Activated CD4-positive, alpha-beta T cell treated with anti-CD3 and anti-CD28 coated beads, Interleukin-2, amount 50 U/mL, for 1 hour (primary cell): ENCODE measurements around the gene COL13A1.

Source experiments
- DNase-seq: peaks from one replicate; pipeline ENCODE4 v3.0.0-alpha.2; 2020

COL13A1 gene

GRCh38 chr10:69913606-69914382, 112.1 kb downstream of the COL13A1 start:
- DNase-seq: no peak

DNA sequence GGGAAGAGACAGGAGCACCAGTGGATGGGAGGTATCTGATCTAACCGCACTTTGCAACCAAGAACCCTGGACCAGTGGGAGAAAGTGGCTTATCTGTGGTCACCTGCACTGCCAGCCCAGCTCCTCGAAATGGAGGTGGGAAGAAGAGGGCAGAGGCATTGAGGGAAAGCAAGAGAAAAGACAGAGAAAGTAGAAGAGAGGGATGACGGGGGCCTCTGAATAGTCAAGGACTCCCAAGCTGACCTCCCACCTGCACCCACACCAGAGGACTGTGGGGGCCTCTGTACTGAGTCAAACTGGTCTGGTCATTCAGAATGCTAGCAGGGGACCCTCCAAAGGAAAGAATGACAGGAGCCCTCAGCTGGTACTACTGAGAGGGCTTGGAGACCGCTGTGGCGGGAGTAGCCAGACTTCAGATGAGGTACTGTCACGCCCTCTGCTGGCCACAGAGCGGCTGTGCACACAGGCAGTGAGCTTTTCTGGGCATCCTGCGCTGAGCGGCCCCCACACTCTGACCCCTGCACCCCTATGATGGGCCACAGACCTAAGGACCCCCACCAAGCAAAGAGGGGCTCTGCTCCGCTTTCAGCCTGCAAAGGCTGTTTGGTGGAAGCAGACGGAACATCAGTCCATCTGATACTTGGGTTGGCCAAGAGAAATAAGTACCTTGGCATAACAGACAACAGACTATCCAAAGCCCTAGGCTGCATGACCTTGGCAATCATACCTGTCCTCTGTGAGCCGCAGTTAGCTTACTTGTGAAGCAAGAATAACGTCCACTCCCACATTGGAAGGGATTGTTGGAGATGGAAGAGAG, 112.9 kb downstream of the COL13A1 start:
- DNase-seq: peak; percentile 45

- no peak for DNase-seq
These were observed 113.5 kb downstream of the COL13A1 start for GRCh38 chr10:69915215-69915560.

DNA sequence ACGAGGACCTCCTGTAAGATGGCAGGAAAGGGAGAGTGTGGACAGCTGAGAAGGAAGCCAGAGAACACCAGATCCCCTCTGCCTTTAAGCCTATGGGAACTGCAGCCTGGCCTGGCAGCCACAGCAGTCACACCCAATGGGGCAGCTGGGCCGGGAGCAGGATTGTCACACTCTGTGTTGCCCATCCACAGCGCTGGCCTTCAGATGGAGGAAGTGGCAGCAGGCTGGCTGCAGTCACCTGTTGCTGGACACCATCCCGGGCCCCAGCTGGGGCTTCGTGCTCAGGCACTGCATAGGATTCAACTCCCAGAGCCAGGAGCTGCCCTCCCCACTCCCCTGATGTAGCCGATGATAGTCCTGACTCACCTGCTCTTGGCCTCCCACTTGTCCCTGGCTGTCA, 114.4 kb downstream of the COL13A1 start:
- DNase-seq: no peak

DNA sequence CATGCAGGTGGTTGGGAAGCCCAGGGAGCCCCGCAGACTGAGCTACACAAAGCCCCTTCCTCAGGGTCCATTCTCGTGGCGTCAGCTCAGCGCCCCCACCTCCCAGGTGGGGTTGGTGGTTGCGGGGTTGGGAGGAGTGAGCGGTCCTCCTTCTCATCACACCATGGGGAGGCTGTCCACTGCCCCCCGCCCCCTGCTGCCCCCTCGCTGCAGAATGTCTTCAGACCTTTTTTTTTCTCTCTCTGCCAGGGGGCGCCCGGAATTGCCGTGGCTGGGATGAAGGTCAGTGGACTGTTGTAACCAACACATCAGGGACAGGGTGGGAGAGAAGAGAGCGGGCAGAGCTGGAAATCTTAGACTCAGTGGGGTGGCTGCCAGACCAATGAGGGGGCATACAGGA, 116.3 kb downstream of the COL13A1 start:
- DNase-seq: no peak

DNA sequence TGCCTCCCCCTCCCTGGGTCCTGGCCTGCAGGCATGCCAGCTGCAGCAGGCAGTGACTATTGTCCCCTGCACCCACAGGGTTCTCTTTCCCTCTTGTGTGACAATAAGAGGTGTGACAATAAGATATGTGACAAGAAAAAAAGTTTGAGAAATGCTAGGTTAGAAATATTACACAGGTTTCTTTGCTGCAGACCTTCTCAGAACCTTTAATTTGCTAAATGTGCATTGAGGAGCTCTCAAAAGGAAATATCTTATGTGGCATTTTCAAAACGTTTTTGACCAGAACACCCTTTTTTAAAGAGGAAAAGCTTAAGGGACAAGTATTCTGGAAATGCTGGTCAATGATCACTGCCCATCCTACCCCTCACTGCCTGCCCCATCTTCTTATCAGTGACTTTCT, 117.5 kb downstream of the COL13A1 start:
- DNase-seq: no peak

- DNase-seq: no peak
These were observed 123.4 kb downstream of the COL13A1 start for GRCh38 chr10:69925111-69925510.

DNA sequence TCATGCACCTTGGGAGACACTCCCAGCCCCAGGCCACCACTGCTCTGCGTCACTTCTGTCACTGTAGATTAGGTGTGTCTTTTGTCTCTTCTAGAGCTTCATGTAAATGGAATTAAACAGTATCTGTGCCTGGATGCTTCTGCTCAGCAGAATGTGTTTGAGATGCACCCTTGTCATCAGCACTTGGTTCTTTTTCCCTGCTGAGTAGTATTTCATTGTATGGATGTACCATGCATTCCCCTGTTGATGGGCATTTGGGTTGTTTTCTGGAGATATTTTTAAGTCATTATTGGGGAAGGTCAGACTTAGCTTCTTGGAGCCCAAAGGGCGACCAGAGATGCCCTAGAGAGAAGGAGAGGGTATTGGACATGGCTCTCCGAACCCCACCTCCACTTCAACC, 126.6 kb downstream of the COL13A1 start:
- no peak for DNase-seq

DNA sequence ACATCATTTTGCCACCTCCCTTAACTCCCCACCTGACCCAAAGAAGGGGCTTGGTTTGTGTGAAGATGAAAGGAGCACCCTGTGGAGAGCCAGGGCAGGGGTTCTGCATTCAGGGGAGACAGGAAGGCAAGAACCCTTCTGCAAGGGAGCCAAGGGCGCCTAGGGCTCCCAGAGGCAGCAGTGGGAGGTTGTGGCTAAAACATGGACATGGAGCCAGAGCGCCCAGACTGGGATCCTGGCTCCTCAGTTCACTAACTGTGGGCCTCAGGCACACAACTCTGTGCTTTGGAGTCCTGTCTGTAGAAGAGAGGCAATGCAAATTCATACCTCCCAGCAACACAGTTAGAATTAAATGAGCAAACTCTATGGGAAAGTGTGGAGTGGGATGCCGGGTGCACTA, 127.9 kb downstream of the COL13A1 start:
- no peak for DNase-seq

DNA sequence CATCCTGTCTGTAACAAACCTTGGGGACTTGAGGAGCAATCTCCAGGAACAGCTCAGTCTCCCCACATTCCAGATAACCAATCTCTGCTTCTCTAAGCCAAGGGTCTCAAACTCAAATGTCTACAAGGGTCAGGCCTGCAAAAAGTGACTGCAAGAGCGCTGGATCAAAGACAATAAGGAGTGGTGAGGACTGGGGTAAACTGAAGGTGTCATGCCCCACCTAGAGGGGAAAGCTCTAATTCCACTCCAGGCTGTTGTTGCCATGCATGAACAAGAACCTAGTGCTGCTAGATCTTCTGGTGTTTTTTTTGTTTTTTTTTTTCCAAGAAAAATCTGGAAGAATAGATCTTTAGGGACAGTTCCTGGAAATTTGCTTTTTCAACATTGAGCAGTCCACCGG, 133.1 kb downstream of the COL13A1 start:
- DNase-seq: no peak

DNA sequence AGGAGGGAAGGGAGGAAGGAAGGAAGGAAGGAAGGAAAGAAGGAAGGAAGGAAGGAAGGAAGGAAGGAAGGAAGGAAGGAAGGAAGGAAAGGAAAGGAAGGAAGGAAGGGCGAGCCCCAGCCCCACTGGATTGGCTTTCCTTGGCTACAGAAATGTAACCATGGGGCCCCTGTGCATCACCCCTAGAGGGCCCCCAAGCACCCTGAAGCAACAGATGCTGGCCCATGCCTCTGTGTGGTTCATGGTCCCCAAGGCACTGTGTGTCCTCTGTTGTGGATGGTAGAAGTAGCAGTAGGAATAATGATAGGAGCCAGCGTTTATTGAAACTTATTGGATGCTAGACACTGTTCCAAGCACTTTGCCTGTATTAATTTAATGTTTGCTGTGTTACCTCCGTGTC, 134.4 kb downstream of the COL13A1 start:
- DNase-seq: no peak

DNA sequence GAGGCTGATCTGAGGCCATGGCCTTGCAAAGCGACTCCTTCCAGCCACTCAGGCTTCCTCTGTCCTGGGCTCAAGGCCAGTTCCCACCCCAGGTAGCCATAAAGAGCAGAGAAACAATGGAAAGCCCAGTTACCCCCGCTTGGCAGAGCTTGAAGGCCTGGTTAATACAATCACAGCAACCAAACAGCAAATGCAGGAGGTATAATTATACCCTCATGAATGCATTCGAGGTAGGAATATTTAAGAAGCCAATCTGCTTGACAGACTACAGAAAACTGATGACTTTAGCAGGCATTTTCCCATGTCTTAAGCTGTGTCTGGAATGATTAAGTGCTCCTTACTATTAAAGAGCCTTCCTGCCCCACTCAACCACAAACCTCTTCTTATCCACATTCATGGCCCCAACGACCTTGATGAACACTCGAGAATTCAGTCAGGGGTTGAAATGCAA, 136.9 kb downstream of the COL13A1 start:
- DNase-seq: no peak

GRCh38 chr10:69939061-69939460, 137.4 kb downstream of the COL13A1 start:
- DNase-seq: no peak

GRCh38 chr10:69939481-69939880, 137.8 kb downstream of the COL13A1 start:
- DNase-seq: no peak

- DNase-seq: no peak
These were observed 140.0 kb downstream of the COL13A1 start for GRCh38 chr10:69941730-69942129.

DNA sequence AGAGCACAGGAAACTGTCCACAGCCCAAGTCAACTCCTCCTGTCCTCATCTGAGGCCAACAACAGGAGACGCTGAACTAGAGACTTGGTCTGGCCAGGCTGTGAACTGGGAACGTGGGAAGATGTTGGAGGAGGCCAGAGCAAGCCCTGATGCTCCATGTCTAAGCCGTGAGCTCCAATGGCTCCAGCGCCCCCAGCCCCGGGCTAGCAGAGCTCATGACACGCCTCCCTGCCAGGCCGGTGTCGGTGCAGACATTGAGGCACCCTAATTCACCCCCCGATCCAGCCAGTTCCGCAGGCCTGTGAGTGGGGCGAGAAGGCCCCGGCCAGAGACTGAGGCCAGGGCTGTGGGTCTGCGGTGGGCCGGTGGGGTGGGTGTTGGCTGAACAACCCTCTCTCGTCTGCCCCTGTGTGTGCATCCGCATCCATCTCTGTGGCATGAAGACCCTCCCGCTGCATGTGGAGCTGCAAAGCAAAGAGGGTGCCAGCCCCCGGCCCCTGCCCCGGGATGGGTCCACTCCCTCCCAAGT, 141.7 kb downstream of the COL13A1 start:
- no peak for DNase-seq

- DNase-seq: no peak
These were observed 143.1 kb downstream of the COL13A1 start for GRCh38 chr10:69944761-69945160.

DNA sequence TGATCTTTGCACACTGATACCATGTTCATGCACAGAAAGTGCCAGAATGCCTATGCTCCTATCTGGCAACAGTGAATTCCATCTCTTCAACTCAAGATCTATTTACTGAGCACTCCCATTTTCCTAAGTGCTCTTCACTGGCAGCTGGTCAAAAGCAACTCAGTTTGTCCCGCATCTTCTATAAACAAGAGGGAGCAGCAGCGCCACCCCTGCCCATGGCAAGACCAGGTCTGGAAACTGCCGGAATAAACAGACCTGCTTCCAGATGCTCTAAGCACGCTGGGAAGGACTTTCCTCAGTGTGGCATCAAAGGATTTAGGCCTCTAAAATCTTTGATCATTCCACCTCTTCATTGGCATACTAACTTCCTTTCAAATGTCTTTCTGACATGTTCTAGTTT, 146.6 kb downstream of the COL13A1 start:
- no peak for DNase-seq

DNA sequence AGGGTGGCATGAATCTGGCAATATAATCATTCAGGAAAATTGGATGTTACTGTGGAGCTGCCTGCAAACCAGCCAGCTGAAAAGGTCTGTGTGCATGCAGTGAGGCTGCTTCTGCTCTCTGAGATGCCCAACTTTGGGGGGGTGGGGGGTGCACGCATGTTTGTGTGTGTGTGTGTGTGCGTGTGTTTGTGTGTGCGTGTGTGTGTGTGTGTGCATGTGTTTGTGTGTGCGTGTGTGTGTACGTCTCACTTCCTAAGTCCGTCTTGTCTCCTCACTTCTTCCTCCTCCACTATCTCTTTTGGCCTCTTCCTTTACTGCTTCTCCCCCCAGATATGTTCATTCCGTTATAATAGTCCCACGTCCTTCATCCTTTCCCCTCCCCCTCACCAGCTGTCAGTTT, 148.1 kb downstream of the COL13A1 start:
- DNase-seq: no peak

- no peak for DNase-seq
These were observed 150.0 kb downstream of the COL13A1 start for GRCh38 chr10:69951658-69952057.

DNA sequence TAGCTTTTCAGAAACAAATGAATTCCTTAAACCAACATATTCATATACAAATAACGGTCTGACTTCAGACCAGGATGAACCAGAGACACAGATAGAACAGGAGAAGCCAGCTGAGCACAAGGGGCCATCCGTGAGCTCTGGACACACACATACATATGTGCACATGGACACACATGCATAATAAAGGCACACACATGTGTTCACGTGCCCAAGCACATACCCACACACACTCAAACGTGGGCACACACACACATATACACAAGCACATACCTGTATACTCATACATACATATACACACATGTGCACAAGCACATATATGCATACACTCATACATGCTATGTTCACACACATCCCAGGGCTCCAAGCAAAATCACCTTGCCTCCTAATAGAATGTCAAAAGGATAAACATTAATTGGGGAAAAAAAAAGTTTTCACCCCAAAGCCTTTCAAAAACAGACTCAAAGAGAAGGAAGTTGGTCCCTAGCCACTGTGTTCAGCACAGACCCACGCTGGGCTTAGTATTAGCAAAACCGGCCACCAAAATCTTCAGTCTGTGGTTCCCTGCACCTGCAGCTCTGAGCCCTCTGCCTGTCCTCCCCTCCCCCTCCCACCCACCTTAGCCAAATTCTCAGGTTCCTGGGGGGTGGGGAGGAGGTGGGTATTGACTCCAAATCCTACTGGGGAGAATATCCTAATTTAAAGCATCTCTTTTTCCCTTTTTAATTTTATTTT, 150.5 kb downstream of the COL13A1 start:
- no peak for DNase-seq

GRCh38 chr10:69952821-69953221, 151.1 kb downstream of the COL13A1 start:
- no peak for DNase-seq

DNA sequence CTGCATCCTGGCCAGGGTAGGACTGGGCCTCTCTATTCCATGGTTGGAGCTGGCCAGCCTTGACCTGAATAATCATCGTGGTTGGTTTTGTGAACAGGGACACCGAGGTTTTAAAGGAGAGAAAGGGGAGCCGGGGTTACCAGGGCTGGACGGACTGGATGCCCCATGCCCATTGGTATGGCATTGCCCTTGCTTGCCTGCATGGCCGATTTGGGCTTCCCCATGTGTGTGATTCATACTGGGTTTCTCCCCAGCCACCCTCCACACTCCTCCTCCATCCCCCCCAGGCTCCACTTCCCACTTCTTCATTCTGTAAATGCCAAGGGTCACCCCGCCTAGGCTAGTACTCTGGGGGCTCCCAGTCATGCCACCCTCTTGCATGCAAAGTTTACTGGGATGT, 152.1 kb downstream of the COL13A1 start:
- DNase-seq: no peak
